CD4-positive, alpha-beta memory T cell (primary cell): Measurements from ENCODE around the gene CLSTN2. TPM values are rescaled to one million over a fixed set of nuclear protein-coding genes. Genes with fewer than 3 reads are reported as not detected.

Experiments
- CTCF ChIA-PET: fragments of 350-600 bp; sonication (Branson Sonifier 250); formaldehyde crosslinking; loops from one replicate; lab custom pipeline; 2021; ENCODE audit warnings: inconsistent platforms; ENCODE audit not compliant: partially characterized antibody; lab: Charles Lee
- POLR2A ChIA-PET: fragments of 350-600 bp; sonication (Branson Sonifier 250); formaldehyde crosslinking; loops from one replicate; lab custom pipeline; 2021; ENCODE audit not compliant: partially characterized antibody; lab: Charles Lee
- DNase-seq, 5 donors: peaks; one replicate each; pipeline versions ENCODE4 v3.0.0 to v3.0.0-alpha.2; 2020 to 2022; ENCODE audit warnings: mixed read lengths in 1 of 5
- H3K27ac ChIP-seq: one replicate; pipeline ENCODE4 v1.7.0; 2013; ENCODE audit warnings: low read depth, low read length
- H3K27me3 ChIP-seq: 2 replicates; pipeline ENCODE4 v1.7.0; 2013; ENCODE audit warnings: mild to moderate bottlenecking, low read length, moderate library complexity; ENCODE audit not compliant: insufficient read depth
- H3K36me3 ChIP-seq: 2 replicates; pipeline ENCODE4 v1.7.0; 2013; ENCODE audit warnings: mild to moderate bottlenecking, low read length, moderate library complexity; ENCODE audit not compliant: insufficient read depth
- H3K4me1 ChIP-seq: 2 replicates; pipeline ENCODE4 v1.7.0; 2013; ENCODE audit warnings: mild to moderate bottlenecking, low read length, moderate library complexity; ENCODE audit not compliant: insufficient read depth
- H3K4me3 ChIP-seq, 2 donors: one replicate each; pipeline ENCODE4 v1.7.0; 2013; ENCODE audit warnings: low read length in 2 of 2, mild to moderate bottlenecking in 1 of 2
- H3K9me3 ChIP-seq, 2 donors: one replicate each; pipeline ENCODE4 v1.7.0; 2013; ENCODE audit warnings: low read length in 2 of 2, control low read depth in 1 of 2; ENCODE audit not compliant: control insufficient read depth in 1 of 2
- H3K27ac Mint-ChIP-seq, 7 donors: one replicate each; pipeline ENCODE4 v1.8.0; 2020 to 2021; ENCODE audit warnings: mixed read lengths in 7 of 7, mild to moderate bottlenecking in 6 of 7, inconsistent platforms in 3 of 7, moderate library complexity in 3 of 7
- H3K27me3 Mint-ChIP-seq, 2 donors: one replicate each; pipeline ENCODE4 v1.8.0; 2020 to 2021; ENCODE audit warnings: mixed read lengths in 2 of 2
- H3K36me3 Mint-ChIP-seq, 2 donors: one replicate each; pipeline ENCODE4 v1.8.0; 2020 to 2021; ENCODE audit warnings: mixed read lengths in 2 of 2, inconsistent platforms in 1 of 2, mild to moderate bottlenecking in 1 of 2
- H3K4me1 Mint-ChIP-seq, 4 donors: one replicate each; pipeline ENCODE4 v1.8.0; 2020 to 2021; ENCODE audit warnings: mixed read lengths in 4 of 4, mild to moderate bottlenecking in 1 of 4
- H3K4me3 Mint-ChIP-seq, 8 donors: one replicate each; pipeline ENCODE4 v1.8.0; 2020 to 2021; ENCODE audit warnings: mixed read lengths in 8 of 8, mild to moderate bottlenecking in 7 of 8, moderate library complexity in 6 of 8, inconsistent platforms in 3 of 8
- H3K9me3 Mint-ChIP-seq, 8 donors: one replicate each; pipeline ENCODE4 v1.8.0; 2020 to 2021; ENCODE audit warnings: mixed read lengths in 8 of 8, mild to moderate bottlenecking in 5 of 8, inconsistent platforms in 3 of 8, moderate library complexity in 1 of 8
- intact Hi-C: fragments of 100-400 bp; cut with micrococcal nuclease; formaldehyde crosslinking; loops from one replicate; pipeline ENCODE4 v1.15.1; 2023
- polyA plus RNA-seq, 2 donors: library from polyadenylated mRNA; unstranded; fragments of 300-500 nt; fragmentation: Illumina TruSeq; gene quantifications; one replicate each; pipeline ENCODE4 v1.2.3, GENCODE V29; 2021
- total RNA-seq, 2 experiments: library from RNA; stranded (reverse); gene quantifications; one replicate each; pipeline ENCODE4 v1.2.3, GENCODE V29; 2021

CLSTN2 gene
- total and polyA plus RNA-seq, 4 experiments from 2014 or later = not detected

DNA sequence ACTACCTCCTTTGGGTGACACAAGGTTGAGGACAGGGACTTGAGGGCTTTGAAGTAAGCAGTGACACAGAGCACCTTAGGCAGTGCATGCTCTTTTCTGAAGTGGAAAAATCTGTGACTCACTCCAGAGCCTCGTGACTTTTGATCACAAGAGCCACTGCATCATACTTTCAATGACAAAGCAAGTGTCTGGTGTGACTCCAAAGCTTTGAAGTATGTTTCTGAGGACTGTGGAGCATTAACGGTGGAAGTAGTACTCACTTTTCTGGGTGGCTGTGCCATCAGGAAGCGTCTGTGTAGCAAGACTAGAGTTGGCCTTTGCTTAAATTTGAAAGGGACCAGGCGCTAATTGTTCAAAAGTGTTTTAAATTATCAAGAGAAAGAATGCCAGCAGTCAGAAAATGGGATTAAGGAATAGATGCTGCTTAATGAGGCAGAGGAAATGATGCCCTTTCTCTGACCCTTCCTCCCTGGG is 532.2 kb downstream of the CLSTN2 start:
- H3K4me3 Mint-ChIP-seq = no peak overlapping the region
- H3K4me1 Mint-ChIP-seq = no peaks in the 10 kb centered on the region
- H3K4me3 ChIP-seq = no peak overlapping the region
- H3K27ac ChIP-seq = no peak overlapping the region
- no peaks in the 10 kb centered on the region for H3K4me1 ChIP-seq
- DNase-seq = no peak
- H3K36me3 Mint-ChIP-seq = no peaks in the 10 kb centered on the region
- intact Hi-C loops = no loop called here
- H3K9me3 Mint-ChIP-seq = peaks cover 0 to 2% (median 0%) of the 10 kb centered on the region in 8 donors
- ChIA-PET POLR2A (no interaction called here), CTCF (no interaction called here)
- no peaks in the 10 kb centered on the region for H3K27me3 ChIP-seq
- H3K36me3 ChIP-seq = no peaks in the 10 kb centered on the region
- no peaks in the 10 kb centered on the region for H3K27me3 Mint-ChIP-seq
- H3K9me3 ChIP-seq = no peaks in the 10 kb centered on the region
- peak overlapping the region in 1 of 7 donors; percentile 17 for H3K27ac Mint-ChIP-seq

DNA sequence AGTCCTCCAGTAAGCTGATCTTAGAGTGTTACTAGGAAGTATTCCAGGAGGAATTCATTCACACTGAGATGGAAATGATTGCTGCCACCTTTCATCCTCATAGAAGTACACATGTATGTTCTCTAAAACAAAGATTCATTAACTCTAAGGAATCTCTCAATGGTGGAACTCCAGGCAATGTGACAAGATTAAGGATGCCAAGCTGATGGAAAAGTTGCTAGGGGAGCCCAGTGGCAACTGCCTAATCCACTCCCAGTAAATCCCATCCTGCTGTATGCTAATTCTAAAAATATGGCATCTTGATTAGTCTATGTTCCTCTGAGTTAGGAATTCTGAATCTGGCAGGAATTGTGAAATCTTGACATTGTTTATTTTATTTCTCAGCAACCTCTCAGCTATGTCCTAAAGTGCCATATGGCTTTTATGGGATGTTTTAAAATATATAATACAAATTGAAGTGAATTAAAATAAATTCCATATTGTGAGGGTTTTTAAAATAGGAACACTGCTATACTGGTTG is 532.9 kb downstream of the CLSTN2 start:
- Mint-ChIP-seq H3K27me3 (no peaks in the 10 kb centered on the region), H3K27ac (no peak overlapping the region), H3K9me3 (peaks cover 0 to 2% (median 0%) of the 10 kb centered on the region in 8 donors), H3K36me3 (no peaks in the 10 kb centered on the region), H3K4me1 (no peaks in the 10 kb centered on the region), H3K4me3 (no peak overlapping the region)
- Histone ChIP-seq H3K4me1 (no peaks in the 10 kb centered on the region), H3K27ac (no peak overlapping the region), H3K36me3 (no peaks in the 10 kb centered on the region), H3K9me3 (no peaks in the 10 kb centered on the region), H3K27me3 (no peaks in the 10 kb centered on the region), H3K4me3 (no peak overlapping the region)
- ChIA-PET POLR2A (no interaction called here), CTCF (no interaction called here)
- no peak for DNase-seq
- intact Hi-C loops = no loop called here

DNA sequence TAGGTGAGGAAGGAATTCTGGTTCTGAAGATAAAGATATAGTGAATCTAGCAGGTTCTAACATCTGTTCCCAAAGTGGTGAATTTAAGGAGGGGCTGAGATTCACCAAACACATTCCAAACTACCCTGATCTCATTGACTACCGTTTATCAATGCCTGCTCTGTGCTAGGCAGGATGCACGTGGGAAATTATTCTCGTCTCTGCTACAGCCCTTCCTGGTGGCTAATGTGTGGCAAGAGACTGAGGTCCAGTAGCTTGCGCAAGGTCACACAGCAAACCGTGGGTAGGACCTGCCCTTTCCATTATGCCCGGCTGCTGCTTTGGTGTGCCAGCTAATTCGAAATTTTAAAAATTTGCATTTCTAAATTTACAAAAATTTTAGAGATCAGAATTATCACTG is 533.4 kb downstream of the CLSTN2 start:
- Histone ChIP-seq H3K4me3 (no peak overlapping the region), H3K36me3 (no peaks in the 10 kb centered on the region), H3K9me3 (no peaks in the 10 kb centered on the region), H3K4me1 (no peaks in the 10 kb centered on the region), H3K27ac (no peak overlapping the region), H3K27me3 (no peaks in the 10 kb centered on the region)
- ChIA-PET CTCF (no interaction called here), POLR2A (no interaction called here)
- no peaks in the 10 kb centered on the region for H3K36me3 Mint-ChIP-seq
- no peak for DNase-seq
- no peaks in the 10 kb centered on the region for H3K4me1 Mint-ChIP-seq
- no peaks in the 10 kb centered on the region for H3K27me3 Mint-ChIP-seq
- H3K27ac Mint-ChIP-seq = no peak overlapping the region
- no peak overlapping the region for H3K4me3 Mint-ChIP-seq
- intact Hi-C loops = no loop called here
- peaks cover 0 to 2% (median 0%) of the 10 kb centered on the region in 8 donors for H3K9me3 Mint-ChIP-seq

DNA sequence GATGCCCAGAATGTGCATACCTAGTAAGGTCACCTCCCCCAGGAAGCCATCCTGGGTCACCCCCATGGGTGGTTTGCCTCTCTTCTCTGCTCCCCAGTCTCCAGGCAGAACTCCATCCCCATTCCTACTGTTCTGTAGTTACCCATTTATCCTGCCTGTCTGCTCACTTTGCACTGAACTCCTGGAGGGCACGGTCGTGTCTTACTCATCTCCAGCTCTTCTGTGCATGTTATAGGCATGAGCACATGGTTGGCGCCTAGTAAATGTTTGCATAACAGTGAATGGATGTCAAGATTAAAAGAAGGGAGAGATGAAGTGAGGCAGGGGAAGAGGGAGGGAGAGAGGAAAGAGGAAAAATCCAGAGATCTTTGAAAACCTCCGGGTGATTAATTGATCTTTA is 534.5 kb downstream of the CLSTN2 start:
- no peak for DNase-seq
- Histone ChIP-seq H3K4me3 (no peak overlapping the region), H3K36me3 (no peaks in the 10 kb centered on the region), H3K27me3 (no peaks in the 10 kb centered on the region), H3K27ac (no peak overlapping the region), H3K9me3 (no peaks in the 10 kb centered on the region), H3K4me1 (no peaks in the 10 kb centered on the region)
- ChIA-PET CTCF (no interaction called here), POLR2A (no interaction called here)
- H3K9me3 Mint-ChIP-seq = peaks cover 0 to 4% (median 0%) of the 10 kb centered on the region in 8 donors
- no peak overlapping the region for H3K27ac Mint-ChIP-seq
- H3K4me3 Mint-ChIP-seq = no peak overlapping the region
- H3K36me3 Mint-ChIP-seq = no peaks in the 10 kb centered on the region
- H3K27me3 Mint-ChIP-seq = no peaks in the 10 kb centered on the region
- no peaks in the 10 kb centered on the region for H3K4me1 Mint-ChIP-seq
- intact Hi-C loops = no loop called here

DNA sequence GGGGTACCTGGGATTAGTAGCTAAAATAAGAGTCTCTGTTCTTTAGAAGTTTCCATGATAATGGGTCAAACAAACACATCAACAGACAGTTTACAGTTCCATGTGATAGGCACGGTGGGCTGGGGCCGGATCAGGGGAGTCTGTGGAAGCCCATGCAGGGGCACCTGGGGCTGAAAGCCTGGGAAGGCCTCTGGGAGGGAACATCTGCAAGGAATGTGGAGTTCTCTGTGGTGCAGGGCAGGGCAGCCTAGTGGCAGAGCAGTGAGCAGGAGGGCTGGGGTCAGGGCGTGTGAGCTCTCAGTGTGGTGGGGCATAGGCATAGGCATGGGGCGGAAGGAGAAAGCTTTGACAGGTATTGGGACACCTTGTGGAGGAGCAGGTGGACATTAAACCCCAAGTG is 535.2 kb downstream of the CLSTN2 start:
- ChIA-PET CTCF (no interaction called here), POLR2A (no interaction called here)
- H3K4me3 Mint-ChIP-seq = no peak overlapping the region
- intact Hi-C loops = no loop called here
- H3K27me3 ChIP-seq = no peaks in the 10 kb centered on the region
- H3K4me1 ChIP-seq = no peaks in the 10 kb centered on the region
- H3K27ac Mint-ChIP-seq = no peak overlapping the region
- no peaks in the 10 kb centered on the region for H3K4me1 Mint-ChIP-seq
- H3K9me3 ChIP-seq = no peaks in the 10 kb centered on the region
- H3K36me3 Mint-ChIP-seq = no peaks in the 10 kb centered on the region
- peaks cover 0 to 1% of the 10 kb centered on the region in 2 donors for H3K27me3 Mint-ChIP-seq
- H3K36me3 ChIP-seq = no peaks in the 10 kb centered on the region
- no peak for DNase-seq
- H3K4me3 ChIP-seq = no peak overlapping the region
- H3K9me3 Mint-ChIP-seq = peaks cover 0 to 4% (median 0%) of the 10 kb centered on the region in 8 donors
- H3K27ac ChIP-seq = no peak overlapping the region

DNA sequence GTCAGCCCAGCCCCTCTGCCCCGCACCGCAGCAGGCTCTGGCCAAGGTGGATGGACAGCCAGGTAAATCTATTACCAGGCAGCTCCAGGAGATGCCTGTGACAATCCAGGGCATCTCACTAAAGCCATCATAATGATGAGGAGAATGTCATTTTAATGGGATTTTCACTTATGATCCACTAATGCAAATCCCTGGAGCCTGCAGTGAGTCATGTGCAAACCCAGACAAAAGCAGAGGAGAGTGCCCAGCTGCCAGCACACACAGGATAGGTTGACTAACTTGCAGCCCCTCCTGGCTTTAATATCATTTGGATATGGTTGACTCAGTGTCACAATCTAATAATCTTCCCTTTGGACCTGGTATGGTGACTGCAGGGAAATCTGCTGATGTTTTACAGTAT is 536.0 kb downstream of the CLSTN2 start:
- H3K27ac Mint-ChIP-seq = no peak overlapping the region
- Histone ChIP-seq H3K27me3 (no peaks in the 10 kb centered on the region), H3K27ac (no peak overlapping the region), H3K36me3 (no peaks in the 10 kb centered on the region), H3K4me3 (no peak overlapping the region), H3K9me3 (no peaks in the 10 kb centered on the region), H3K4me1 (no peaks in the 10 kb centered on the region)
- POLR2A ChIA-PET = no interaction called here
- CTCF ChIA-PET = no interaction called here
- DNase-seq = no peak
- no peaks in the 10 kb centered on the region for H3K36me3 Mint-ChIP-seq
- no peaks in the 10 kb centered on the region for H3K4me1 Mint-ChIP-seq
- H3K9me3 Mint-ChIP-seq = peaks cover 0 to 4% (median 0%) of the 10 kb centered on the region in 8 donors
- no peak overlapping the region for H3K4me3 Mint-ChIP-seq
- intact Hi-C loops = no loop called here
- H3K27me3 Mint-ChIP-seq = peaks cover 0 to 1% of the 10 kb centered on the region in 2 donors

DNA sequence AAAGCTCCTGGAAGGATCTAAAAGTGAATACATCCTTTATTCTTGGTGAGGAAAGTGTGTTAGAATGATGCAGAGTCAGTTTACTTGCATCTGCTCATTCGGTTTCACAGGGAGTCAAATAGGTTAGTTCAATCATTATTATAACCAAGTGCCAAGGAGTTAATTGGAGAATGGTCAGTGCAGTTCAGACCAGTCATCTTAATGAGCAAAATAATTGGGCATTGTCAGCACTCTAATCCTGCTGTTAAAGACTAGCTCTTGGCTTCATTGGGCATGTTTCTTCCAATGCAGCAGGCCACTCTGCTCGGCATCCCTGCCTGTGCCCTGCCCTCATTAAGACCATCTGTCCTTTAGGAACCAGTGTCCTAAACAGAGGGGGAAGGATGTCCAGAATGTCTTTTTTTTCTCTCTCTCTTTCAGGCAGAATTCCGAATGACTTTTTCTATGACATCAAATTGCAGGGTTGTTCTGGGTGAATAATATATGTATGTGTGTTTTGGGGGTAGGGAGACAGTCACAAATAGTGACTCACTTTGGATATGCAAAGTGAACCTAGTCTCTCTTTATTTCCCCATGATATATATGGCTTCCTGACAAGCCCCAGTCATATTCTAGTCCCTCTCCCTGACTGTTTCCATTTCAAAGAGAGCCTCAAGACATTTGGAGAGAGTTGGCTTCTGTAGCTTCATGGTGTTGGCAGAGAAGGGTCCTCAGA is 537.5 kb downstream of the CLSTN2 start:
- H3K36me3 ChIP-seq = no peaks in the 10 kb centered on the region
- POLR2A ChIA-PET = no interaction called here
- H3K27me3 ChIP-seq = no peaks in the 10 kb centered on the region
- H3K4me1 Mint-ChIP-seq = no peaks in the 10 kb centered on the region
- peaks cover 0 to 1% of the 10 kb centered on the region in 2 donors for H3K27me3 Mint-ChIP-seq
- CTCF ChIA-PET = no interaction called here
- no peak overlapping the region for H3K4me3 Mint-ChIP-seq
- no peak for DNase-seq
- H3K9me3 Mint-ChIP-seq = peaks cover 0 to 4% (median 0%) of the 10 kb centered on the region in 8 donors
- intact Hi-C loops = no loop called here
- H3K4me3 ChIP-seq = no peak overlapping the region
- H3K27ac Mint-ChIP-seq = no peak overlapping the region
- H3K4me1 ChIP-seq = no peaks in the 10 kb centered on the region
- H3K36me3 Mint-ChIP-seq = no peaks in the 10 kb centered on the region
- no peaks in the 10 kb centered on the region for H3K9me3 ChIP-seq
- H3K27ac ChIP-seq = no peak overlapping the region
